Mononuclear cell (primary cell): ENCODE results near the gene OGDH. TPM values are rescaled to one million over a fixed set of nuclear protein-coding genes. Genes with fewer than 3 reads are reported as not detected.
A peak's percentile ranks its signal among the peaks of the same experiment; 100 is the strongest.

Experiments used
- H3K27me3 ChIP-seq: 2 replicates; pipeline ENCODE4 v1.6.0; 2011; ENCODE audit warnings: low read length, control low read depth; ENCODE audit not compliant: insufficient read depth
- H3K4me1 ChIP-seq: 2 replicates; pipeline ENCODE4 v1.5.1; 2011; ENCODE audit warnings: mild to moderate bottlenecking, low read length, control low read depth; ENCODE audit not compliant: insufficient read depth
- H3K4me3 ChIP-seq: 2 replicates; pipeline ENCODE4 v1.5.1; 2011; ENCODE audit warnings: mild to moderate bottlenecking, low read length, moderate library complexity
- H3K9me3 ChIP-seq: 2 replicates; pipeline ENCODE4 v1.5.1; 2011; ENCODE audit warnings: low read depth, mild to moderate bottlenecking, control low read depth, low read length
- total RNA-seq: library from RNA; depleted of rRNA; stranded (reverse); fragments of >200 nt; gene quantifications from one replicate; pipeline ENCODE4 v1.2.3, GENCODE V29; 2012

The OGDH gene
- total RNA-seq, 1 donor = 17.2 TPM

- no peak overlapping the region for H3K4me3 ChIP-seq
- no peaks in the 10 kb centered on the region for H3K9me3 ChIP-seq
- no peaks in the 10 kb centered on the region for H3K27me3 ChIP-seq
- H3K4me1 ChIP-seq = peaks cover 24% of the 10 kb centered on the region
These were observed 3.9 kb upstream of the OGDH start for GRCh38 chr7:44602576-44602910.

- Histone ChIP-seq H3K27me3 (no peaks in the 10 kb centered on the region), H3K9me3 (no peaks in the 10 kb centered on the region), H3K4me1 (peaks cover 30% of the 10 kb centered on the region), H3K4me3 (no peak overlapping the region)
These were observed 3.2 kb upstream of the OGDH start for GRCh38 chr7:44603193-44603592.

- H3K9me3 ChIP-seq = no peaks in the 10 kb centered on the region
- no peaks in the 10 kb centered on the region for H3K27me3 ChIP-seq
- H3K4me3 ChIP-seq = no peak overlapping the region
- peaks cover 46% of the 10 kb centered on the region for H3K4me1 ChIP-seq
These were observed 1.5 kb upstream of the OGDH start for GRCh38 chr7:44604941-44605340.

- H3K4me1 ChIP-seq = peaks cover 47% of the 10 kb centered on the region
- H3K4me3 ChIP-seq = peak overlapping the region; percentile 85
- no peaks in the 10 kb centered on the region for H3K27me3 ChIP-seq
- H3K9me3 ChIP-seq = no peaks in the 10 kb centered on the region
These were observed 978 bp downstream of the OGDH start for GRCh38 chr7:44607141-44608068.

GRCh38 chr7:44608916-44609648 lies 2.7 kb downstream of the OGDH start:
- peaks cover 52% of the 10 kb centered on the region for H3K4me1 ChIP-seq
- no peak overlapping the region for H3K4me3 ChIP-seq
- H3K27me3 ChIP-seq = no peaks in the 10 kb centered on the region
- H3K9me3 ChIP-seq = no peaks in the 10 kb centered on the region

- H3K4me3 ChIP-seq = no peak overlapping the region
- H3K27me3 ChIP-seq = no peaks in the 10 kb centered on the region
- H3K4me1 ChIP-seq = peaks cover 56% of the 10 kb centered on the region
- H3K9me3 ChIP-seq = no peaks in the 10 kb centered on the region
These were observed 3.4 kb downstream of the OGDH start for GRCh38 chr7:44609829-44610228.

- Histone ChIP-seq H3K4me1 (peaks cover 47% of the 10 kb centered on the region), H3K27me3 (no peaks in the 10 kb centered on the region), H3K4me3 (no peak overlapping the region), H3K9me3 (no peaks in the 10 kb centered on the region)
These were observed 8.8 kb downstream of the OGDH start for GRCh38 chr7:44615149-44615611.

GRCh38 chr7:44615793-44616192 lies 9.4 kb downstream of the OGDH start:
- H3K4me1 ChIP-seq = peaks cover 53% of the 10 kb centered on the region
- H3K4me3 ChIP-seq = no peak overlapping the region
- no peaks in the 10 kb centered on the region for H3K9me3 ChIP-seq
- no peaks in the 10 kb centered on the region for H3K27me3 ChIP-seq

GRCh38 chr7:44616545-44616944 lies 10.1 kb downstream of the OGDH start:
- H3K4me3 ChIP-seq = no peak overlapping the region
- H3K27me3 ChIP-seq = no peaks in the 10 kb centered on the region
- H3K9me3 ChIP-seq = no peaks in the 10 kb centered on the region
- H3K4me1 ChIP-seq = peaks cover 61% of the 10 kb centered on the region

GRCh38 chr7:44617225-44617890 lies 10.9 kb downstream of the OGDH start:
- H3K4me3 ChIP-seq = no peak overlapping the region
- no peaks in the 10 kb centered on the region for H3K27me3 ChIP-seq
- H3K9me3 ChIP-seq = no peaks in the 10 kb centered on the region
- H3K4me1 ChIP-seq = peaks cover 68% of the 10 kb centered on the region

GRCh38 chr7:44618045-44618444 lies 11.6 kb downstream of the OGDH start:
- H3K4me3 ChIP-seq = no peak overlapping the region
- no peaks in the 10 kb centered on the region for H3K27me3 ChIP-seq
- H3K9me3 ChIP-seq = no peaks in the 10 kb centered on the region
- H3K4me1 ChIP-seq = peaks cover 75% of the 10 kb centered on the region

- no peaks in the 10 kb centered on the region for H3K27me3 ChIP-seq
- peaks cover 80% of the 10 kb centered on the region for H3K4me1 ChIP-seq
- H3K4me3 ChIP-seq = no peak overlapping the region
- H3K9me3 ChIP-seq = no peaks in the 10 kb centered on the region
These were observed 12.3 kb downstream of the OGDH start for GRCh38 chr7:44618753-44619152.

GRCh38 chr7:44621034-44621749 lies 14.8 kb downstream of the OGDH start:
- no peak overlapping the region for H3K4me3 ChIP-seq
- peaks cover 72% of the 10 kb centered on the region for H3K4me1 ChIP-seq
- H3K27me3 ChIP-seq = no peaks in the 10 kb centered on the region
- no peaks in the 10 kb centered on the region for H3K9me3 ChIP-seq

GRCh38 chr7:44621750-44622103 lies 15.3 kb downstream of the OGDH start:
- Histone ChIP-seq H3K9me3 (no peaks in the 10 kb centered on the region), H3K27me3 (no peaks in the 10 kb centered on the region), H3K4me3 (no peak overlapping the region), H3K4me1 (peaks cover 73% of the 10 kb centered on the region)
